Fibroblast of mammary gland (primary cell): ENCODE results near the gene HOXC4.

Source experiments
- DNase-seq: peaks from one replicate; pipeline ENCODE4 v3.0.0-alpha.2; 2010; ENCODE audit warnings: low read depth
- H3K4me3 ChIP-seq: 2 replicates; pipeline ENCODE4 v1.5.1; 2011; ENCODE audit warnings: low read depth, mild to moderate bottlenecking, low read length, moderate library complexity; ENCODE audit not compliant: control insufficient read depth
- CTCF ChIP-seq: conservative IDR thresholded peaks from 2 replicates; pipeline ENCODE4 v1.5.1; 2011; ENCODE audit warnings: low read depth, low read length, inconsistent platforms; ENCODE audit not compliant: control insufficient read depth, insufficient read depth

HOXC4 gene

GRCh38 chr12:54042970-54043853 is 10.4 kb upstream of the HOXC4 start:
- no peak for TF ChIP-seq CTCF
- no peak for DNase-seq
- no peak overlapping the region for H3K4me3 ChIP-seq

DNA sequence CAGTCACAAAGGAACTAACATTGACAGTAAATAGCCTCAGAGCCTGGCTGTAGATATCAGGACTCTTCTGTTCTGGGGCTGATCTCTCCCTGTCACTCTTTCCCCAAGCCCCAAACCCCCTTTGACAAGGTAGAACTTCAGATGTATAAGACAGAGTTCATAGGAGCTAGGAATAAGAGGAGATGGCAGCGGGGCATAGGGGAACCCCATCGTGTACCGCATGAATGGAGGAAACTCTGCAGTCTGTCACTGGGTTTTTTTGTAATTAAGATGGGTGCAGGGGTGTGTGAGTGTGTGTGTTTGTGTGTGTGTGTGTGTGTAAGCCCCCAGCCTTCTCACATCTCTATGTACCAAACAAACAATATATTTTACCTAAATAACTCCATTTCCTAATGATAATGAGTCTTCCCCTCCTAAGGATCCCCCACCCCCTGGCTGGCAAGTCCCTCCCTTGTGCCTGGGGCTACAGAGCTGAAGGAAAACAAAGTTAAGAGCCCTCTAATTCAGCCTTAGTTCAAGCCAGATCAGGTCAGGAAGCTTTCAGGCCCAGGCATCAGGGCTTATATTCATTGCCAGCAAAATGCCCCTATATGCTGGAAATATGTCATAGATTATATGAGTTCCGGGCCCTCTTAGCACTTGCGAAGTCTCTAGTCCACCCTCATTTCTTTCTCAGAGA is 9.1 kb upstream of the HOXC4 start:
- no peak overlapping the region for H3K4me3 ChIP-seq
- no peak for TF ChIP-seq CTCF
- no peak for DNase-seq

- no peak for TF ChIP-seq CTCF
- no peak for DNase-seq
- H3K4me3 ChIP-seq, result no peak overlapping the region
These were observed 8.2 kb upstream of the HOXC4 start for GRCh38 chr12:54045401-54045800.

- DNase-seq, result no peak
- H3K4me3 ChIP-seq, result peak overlapping the region; percentile 28
- no peak for TF ChIP-seq CTCF
These were observed 7.6 kb upstream of the HOXC4 start for GRCh38 chr12:54045868-54046521.

GRCh38 chr12:54046809-54047159 is 6.9 kb upstream of the HOXC4 start:
- peak overlapping the region; percentile 28 for H3K4me3 ChIP-seq
- TF ChIP-seq CTCF, result no peak
- DNase-seq, result no peak

- DNase-seq, result no peak
- H3K4me3 ChIP-seq, result peak overlapping the region; percentile 28
- no peak for TF ChIP-seq CTCF
These were observed 6.3 kb upstream of the HOXC4 start for GRCh38 chr12:54047160-54047963.
